Measurements from ENCODE around the gene CCDC196. TPM values are rescaled to one million over a fixed set of nuclear protein-coding genes. Genes with fewer than 3 reads are reported as not detected.

Gene CCDC196
- polyA plus RNA-seq, 1 of the 3 experiments (the other 2 are of a cell fraction): not detected

- ChIA-PET CTCF (interaction anchor here (1.0 to 2.5 kb wide), 8 partner anchors 8 to 74 kb away, joined by 3 to 10 read pairs (median 4); no protein-coding TSS in a partner anchor), POLR2A (interaction anchor here (0.5 kb wide), 1 partner anchor 758 kb away, joined by 3 read pairs; no protein-coding TSS in a partner anchor)
- H3K36me3 ChIP-seq (replicated peaks in 1 of 2; ENCODE audit: control insufficient read depth in 1 of 2, insufficient read depth in 2 of 2, low read length in 1 of 2): no peaks in the 10 kb centered on the region
- H4K20me1 ChIP-seq (ENCODE audit: insufficient read depth): no peaks in the 10 kb centered on the region
- WGBS (ENCODE audit: low lambda C conversion rate): 0% methylated on average over 1 of the region's 1 CpG
- no peak overlapping the region for H3K4me3 ChIP-seq (ENCODE audit: low read depth in 2 of 2, low read length in 1 of 2)
- peaks cover 0 to 4% of the 10 kb centered on the region in 2 experiments; a peak in 2 of 4 replicates for H3K4me1 ChIP-seq (ENCODE audit: control insufficient read depth in 1 of 2, insufficient read depth in 2 of 2, low read depth in 1 of 2, low read length in 1 of 2)
- H3K27me3 ChIP-seq (ENCODE audit: insufficient read depth): no peaks in the 10 kb centered on the region
- peak overlapping the region; percentile 53; the same call in 1 of the 2 replicates for H2AFZ ChIP-seq (ENCODE audit: low read depth)
- no peaks in the 10 kb centered on the region for H3K79me2 ChIP-seq (ENCODE audit: insufficient read depth)
- peak overlapping the region in 1 of 2 experiments; percentile 47; a peak in 2 of 4 replicates for H3K27ac ChIP-seq (ENCODE audit: low read depth in 2 of 2, low read length in 1 of 2)
- no peaks in the 10 kb centered on the region for H3K9me2 ChIP-seq
- H3F3A ChIP-seq (replicated peaks; ENCODE audit: insufficient read depth): no peaks in the 10 kb centered on the region
- no peak overlapping the region for H3K4me2 ChIP-seq
- no peak overlapping the region for H3K9ac ChIP-seq
- no peaks in the 10 kb centered on the region for H3K9me3 ChIP-seq
- DNase-seq: peak; percentile 52
- no peak for TF ChIP-seq REST (IDR thresholded peaks at IDR 0.05; ENCODE audit: low read depth, low read length)
- no peak for TF ChIP-seq ELF1 (IDR thresholded peaks at IDR 0.05)
- no peak for TF ChIP-seq SIN3A (IDR thresholded peaks at IDR 0.05; ENCODE audit: borderline replicate concordance, low read depth, low read length)
- TF ChIP-seq POLR2AphosphoS5 (IDR thresholded peaks at IDR 0.05; ENCODE audit: low read depth, low read length): no peak
- no peak for TF ChIP-seq RXRA (IDR thresholded peaks at IDR 0.05; ENCODE audit: borderline replicate concordance, low read depth)
- TF ChIP-seq FOXM1 (IDR thresholded peaks at IDR 0.05; ENCODE audit: low read depth): no peak
- no peak for TF ChIP-seq EZH2phosphoT487 (IDR thresholded peaks at IDR 0.05; ENCODE audit: borderline replicate concordance, low read depth)
- no peak for TF ChIP-seq USF1 (IDR thresholded peaks at IDR 0.05; ENCODE audit: borderline replicate concordance, low read depth)
- no peak for TF ChIP-seq NRF1 (IDR thresholded peaks at IDR 0.05; ENCODE audit: low read depth, low read length)
- no peak for TF ChIP-seq RFX5 (IDR thresholded peaks at IDR 0.05; ENCODE audit: low read length)
- 0 out of 2 replicates have a peak, but pooled peaks have one; percentile 6 for TF ChIP-seq JUND (IDR thresholded peaks at IDR 0.05)
- peak; percentile 81 for TF ChIP-seq FOXJ3 (CRISPR knock-in tag; IDR thresholded peaks at IDR 0.05)
- TF ChIP-seq GABPA (IDR thresholded peaks at IDR 0.05; ENCODE audit: low read depth): no peak
- no peak for TF ChIP-seq TAF1 (IDR thresholded peaks at IDR 0.05; ENCODE audit: borderline replicate concordance, low read depth, low read length)
- no peak for TF ChIP-seq YY1 (IDR thresholded peaks at IDR 0.05; ENCODE audit: low read depth)
- peak; percentile 53; the same call in 1 of the 2 replicates for TF ChIP-seq RCOR1 (IDR thresholded peaks at IDR 0.05; ENCODE audit: low read length)
- peak; percentile 87 for TF ChIP-seq GATA2 (CRISPR knock-in tag; IDR thresholded peaks at IDR 0.05)
- TF ChIP-seq NFIC (IDR thresholded peaks at IDR 0.05; ENCODE audit: borderline replicate concordance): peak; percentile 69
- TF ChIP-seq SMC3 (IDR thresholded peaks at IDR 0.05; ENCODE audit: low read depth, low read length): no peak
- TF ChIP-seq CTCF (IDR thresholded peaks at IDR 0.05): peak; percentile 27
- no peak; the same call in 1 of the 2 replicates for TF ChIP-seq RAD21 (IDR thresholded peaks at IDR 0.05; ENCODE audit: low read length)
- TF ChIP-seq USF2 (IDR thresholded peaks at IDR 0.05; ENCODE audit: borderline replicate concordance, low read depth, low read length): no peak
- TF ChIP-seq EP300 (IDR thresholded peaks at IDR 0.05; ENCODE audit: borderline replicate concordance in 1 of 2, low read depth in 1 of 2, low read length in 1 of 2): peak in 1 of 2 experiments; percentile 81; a peak in 2 of 4 replicates
- TF ChIP-seq MAX (IDR thresholded peaks at IDR 0.05; ENCODE audit: low read depth): no peak
- TF ChIP-seq FOSL2 (IDR thresholded peaks at IDR 0.05; ENCODE audit: borderline replicate concordance, low read depth): no peak
- TF ChIP-seq CHD2 (IDR thresholded peaks at IDR 0.05; ENCODE audit: low read length, partially characterized antibody): peak; percentile 66
- no peak for TF ChIP-seq MEF2A (IDR thresholded peaks at IDR 0.05; ENCODE audit: borderline replicate concordance, low read depth)
- TF ChIP-seq MXI1 (IDR thresholded peaks at IDR 0.05; ENCODE audit: low read depth, low read length): no peak
- TF ChIP-seq TCF12 (IDR thresholded peaks at IDR 0.05): peak; percentile 66
Observed at GRCh38 chr14:66476964-66477363, 9.2 kb upstream of the CCDC196 start.
